GM19452 (cell line): Measurements from ENCODE around the gene UPF3A.
"Not testable (repeated sequence)": the region's sequence is repeated elsewhere in the genome, so short reads cannot be mapped to it uniquely, and the experiment has no call there.

Experiments used
- ATAC-seq: cut with Tn5 transposase; IDR thresholded peaks from one replicate; pipeline ENCODE4 v1.9.1; 2021; ENCODE audit not compliant: unreplicated experiment

Gene UPF3A

GRCh38 chr13:114261328-114261965, 20.0 kb upstream of the UPF3A start:
- no peak for ATAC-seq

GRCh38 chr13:114263578-114263977, 17.8 kb upstream of the UPF3A start:
- no peak for ATAC-seq

- ATAC-seq, result not testable (repeated sequence)
Measured at GRCh38 chr13:114264313-114264712, 17.1 kb upstream of the UPF3A start.

- ATAC-seq, result no peak
Measured at GRCh38 chr13:114264886-114265611, 16.4 kb upstream of the UPF3A start.

- no peak for ATAC-seq
Measured at GRCh38 chr13:114266241-114266640, 15.2 kb upstream of the UPF3A start.

- no peak for ATAC-seq
Measured at GRCh38 chr13:114268344-114269280, 12.8 kb upstream of the UPF3A start.

- ATAC-seq, result no peak
Measured at GRCh38 chr13:114269281-114269770, 12.1 kb upstream of the UPF3A start.

- no peak for ATAC-seq
Measured at GRCh38 chr13:114272977-114273376, 8.4 kb upstream of the UPF3A start.

GRCh38 chr13:114275304-114275703, 6.1 kb upstream of the UPF3A start:
- no peak for ATAC-seq

GRCh38 chr13:114279146-114279545, 2.3 kb upstream of the UPF3A start:
- ATAC-seq, result no peak

GRCh38 chr13:114279758-114280355, 1.5 kb upstream of the UPF3A start:
- ATAC-seq, result no peak

GRCh38 chr13:114282041-114282670, 755 bp downstream of the UPF3A start:
- peak; percentile 65 for ATAC-seq

- no peak for ATAC-seq
Measured at GRCh38 chr13:114283576-114283975, 2.2 kb downstream of the UPF3A start.

- no peak for ATAC-seq
Measured at GRCh38 chr13:114284680-114285079, 3.3 kb downstream of the UPF3A start.

- no peak for ATAC-seq
Measured at GRCh38 chr13:114285166-114285808, 3.9 kb downstream of the UPF3A start.

GRCh38 chr13:114286808-114287207, 5.4 kb downstream of the UPF3A start:
- no peak for ATAC-seq

- no peak for ATAC-seq
Measured at GRCh38 chr13:114288157-114288591, 6.8 kb downstream of the UPF3A start.

- no peak for ATAC-seq
Measured at GRCh38 chr13:114296448-114296847, 15.0 kb downstream of the UPF3A start.

GRCh38 chr13:114296902-114297301, 15.5 kb downstream of the UPF3A start:
- ATAC-seq, result no peak

- no peak for ATAC-seq
Measured at GRCh38 chr13:114298866-114299265, 17.5 kb downstream of the UPF3A start.
